ENCODE data around the gene RPP14.

DNA sequence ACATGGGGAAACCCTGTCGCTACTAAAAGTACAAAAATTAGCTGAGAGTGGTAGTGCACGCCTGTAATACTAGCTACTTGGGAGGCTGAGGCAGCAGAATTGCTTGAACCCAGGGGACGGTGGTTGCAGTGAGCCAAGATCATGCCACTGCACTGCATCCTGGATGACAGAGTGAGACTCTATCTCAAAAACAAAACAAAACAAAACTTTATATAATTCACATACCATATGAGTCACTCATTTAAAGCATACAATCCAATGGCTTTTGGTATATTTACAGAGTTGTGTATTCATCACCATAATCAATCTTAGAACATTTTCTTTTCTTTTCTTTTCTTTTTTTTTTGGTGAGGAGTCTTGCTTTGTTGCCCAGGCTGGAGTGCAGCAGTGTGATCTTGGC is 35.3 kb downstream of the RPP14 start:
- TF ChIP-seq, protein P1, sequence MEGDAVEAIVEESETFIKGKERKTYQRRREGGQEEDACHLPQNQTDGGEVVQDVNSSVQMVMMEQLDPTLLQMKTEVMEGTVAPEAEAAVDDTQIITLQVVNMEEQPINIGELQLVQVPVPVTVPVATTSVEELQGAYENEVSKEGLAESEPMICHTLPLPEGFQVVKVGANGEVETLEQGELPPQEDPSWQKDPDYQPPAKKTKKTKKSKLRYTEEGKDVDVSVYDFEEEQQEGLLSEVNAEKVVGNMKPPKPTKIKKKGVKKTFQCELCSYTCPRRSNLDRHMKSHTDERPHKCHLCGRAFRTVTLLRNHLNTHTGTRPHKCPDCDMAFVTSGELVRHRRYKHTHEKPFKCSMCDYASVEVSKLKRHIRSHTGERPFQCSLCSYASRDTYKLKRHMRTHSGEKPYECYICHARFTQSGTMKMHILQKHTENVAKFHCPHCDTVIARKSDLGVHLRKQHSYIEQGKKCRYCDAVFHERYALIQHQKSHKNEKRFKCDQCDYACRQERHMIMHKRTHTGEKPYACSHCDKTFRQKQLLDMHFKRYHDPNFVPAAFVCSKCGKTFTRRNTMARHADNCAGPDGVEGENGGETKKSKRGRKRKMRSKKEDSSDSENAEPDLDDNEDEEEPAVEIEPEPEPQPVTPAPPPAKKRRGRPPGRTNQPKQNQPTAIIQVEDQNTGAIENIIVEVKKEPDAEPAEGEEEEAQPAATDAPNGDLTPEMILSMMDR (IDR thresholded peaks at IDR 0.05), result no peak
- no peak for TF ChIP-seq POLR2A (IDR thresholded peaks at IDR 0.05)
- TF ChIP-seq EP300 (IDR thresholded peaks at IDR 0.05), result no peak

All from ovary (tissue), 3 donors.